HEK293 (cell line): Measurements from ENCODE around the gene CLASRP.

Source experiments
- CTCF ChIP-seq: fragments of 450-650 bp; formaldehyde crosslinking; IDR thresholded peaks from 2 replicates; pipeline ENCODE4 v1.5.1; 2016; ENCODE audit warnings: missing biosample characterization, missing genetic modification characterization
- EGR2 ChIP-seq: fragments of 450-650 bp; formaldehyde crosslinking; IDR thresholded peaks from 2 replicates; pipeline ENCODE4 v1.5.1; 2016; ENCODE audit warnings: low read depth, missing biosample characterization, missing genetic modification characterization
- ELK4 ChIP-seq: IDR thresholded peaks from 2 replicates; pipeline ENCODE4 v1.6.1; 2011; ENCODE audit warnings: mild to moderate bottlenecking, low read depth, low read length, borderline replicate concordance
- FEZF1 ChIP-seq: fragments of 450-650 bp; formaldehyde crosslinking; IDR thresholded peaks from 2 replicates; pipeline ENCODE4 v1.5.1; 2016; ENCODE audit warnings: missing biosample characterization, missing genetic modification characterization
- GLIS2 ChIP-seq: fragments of 450-650 bp; formaldehyde crosslinking; IDR thresholded peaks from 2 replicates; pipeline ENCODE4 v1.5.1; 2016; ENCODE audit warnings: missing biosample characterization, missing genetic modification characterization
- HOXC10 ChIP-seq: sonication (generic); formaldehyde crosslinking; IDR thresholded peaks from 2 replicates; pipeline ENCODE4 v1.8.1; 2023; ENCODE audit warnings: mild to moderate bottlenecking, missing genetic modification reagents
- MYNN ChIP-seq: fragments of 450-650 bp; formaldehyde crosslinking; IDR thresholded peaks from 2 replicates; pipeline ENCODE4 v1.5.1; 2016; ENCODE audit warnings: missing biosample characterization, missing genetic modification characterization, borderline replicate concordance
- OVOL3 ChIP-seq: fragments of 450-650 bp; formaldehyde crosslinking; IDR thresholded peaks from 2 replicates; pipeline ENCODE4 v1.5.1; 2016; ENCODE audit warnings: missing biosample characterization, missing genetic modification characterization
- REPIN1 ChIP-seq: fragments of 450-650 bp; formaldehyde crosslinking; IDR thresholded peaks from 2 replicates; pipeline ENCODE4 v1.5.1; 2017; ENCODE audit warnings: missing biosample characterization, missing genetic modification characterization, low read depth
- SCRT1 ChIP-seq: fragments of 450-650 bp; formaldehyde crosslinking; IDR thresholded peaks from 2 replicates; pipeline ENCODE4 v1.5.1; 2016; ENCODE audit warnings: missing biosample characterization, missing genetic modification characterization, borderline replicate concordance
- TCF7L2 ChIP-seq: IDR thresholded peaks from 2 replicates; pipeline ENCODE4 v1.6.1; 2011; ENCODE audit warnings: low read depth, mild to moderate bottlenecking, inconsistent platforms, low read length, moderate library complexity, borderline replicate concordance
- ZBTB1 ChIP-seq: fragments of 450-650 bp; formaldehyde crosslinking; IDR thresholded peaks from 2 replicates; pipeline ENCODE4 v1.5.1; 2016; ENCODE audit warnings: missing biosample characterization, missing genetic modification characterization
- ZBTB8A ChIP-seq: fragments of 450-650 bp; formaldehyde crosslinking; IDR thresholded peaks from 2 replicates; pipeline ENCODE4 v1.5.1; 2016; ENCODE audit warnings: missing biosample characterization, missing genetic modification characterization
- ZFP3 ChIP-seq: fragments of 450-650 bp; formaldehyde crosslinking; IDR thresholded peaks from 2 replicates; pipeline ENCODE4 v1.5.1; 2016; ENCODE audit warnings: low read depth, missing biosample characterization, missing genetic modification characterization
- ZNF146 ChIP-seq: fragments of 450-650 bp; formaldehyde crosslinking; IDR thresholded peaks from 2 replicates; pipeline ENCODE4 v1.5.1; 2016; ENCODE audit warnings: missing biosample characterization, missing genetic modification characterization
- ZNF157 ChIP-seq: fragments of 450-650 bp; formaldehyde crosslinking; IDR thresholded peaks from 2 replicates; pipeline ENCODE4 v1.5.1; 2016; ENCODE audit warnings: missing biosample characterization, missing genetic modification characterization
- ZNF169 ChIP-seq: fragments of 450-650 bp; formaldehyde crosslinking; IDR thresholded peaks from 2 replicates; pipeline ENCODE4 v1.5.1; 2016; ENCODE audit warnings: missing biosample characterization, missing genetic modification characterization
- ZNF2 ChIP-seq: fragments of 450-650 bp; formaldehyde crosslinking; IDR thresholded peaks from 2 replicates; pipeline ENCODE4 v1.5.1; 2016; ENCODE audit warnings: missing biosample characterization, missing genetic modification characterization
- ZNF221 ChIP-seq: fragments of 450-650 bp; formaldehyde crosslinking; IDR thresholded peaks from 2 replicates; pipeline ENCODE4 v1.5.1; 2017; ENCODE audit warnings: missing biosample characterization, missing genetic modification characterization, borderline replicate concordance
- ZNF26 ChIP-seq: fragments of 450-650 bp; formaldehyde crosslinking; IDR thresholded peaks from 2 replicates; pipeline ENCODE4 v1.5.1; 2016; ENCODE audit warnings: missing biosample characterization, missing genetic modification characterization
- ZNF302 ChIP-seq: fragments of 450-650 bp; formaldehyde crosslinking; IDR thresholded peaks from 2 replicates; pipeline ENCODE4 v1.5.1; 2016; ENCODE audit warnings: missing biosample characterization, missing genetic modification characterization, low read depth
- ZNF335 ChIP-seq: fragments of 450-650 bp; formaldehyde crosslinking; conservative IDR thresholded peaks from 2 replicates; pipeline ENCODE4 v1.5.1; 2016; ENCODE audit warnings: missing biosample characterization, missing genetic modification characterization
- ZNF366 ChIP-seq: fragments of 450-650 bp; formaldehyde crosslinking; conservative IDR thresholded peaks from 2 replicates; pipeline ENCODE4 v1.5.1; 2016; ENCODE audit warnings: missing biosample characterization, missing genetic modification characterization
- ZNF37A ChIP-seq: fragments of 450-650 bp; IDR thresholded peaks from 2 replicates; pipeline ENCODE4 v1.5.1; 2018; ENCODE audit warnings: missing biosample characterization, missing genetic modification characterization
- ZNF426 ChIP-seq: fragments of 450-650 bp; formaldehyde crosslinking; IDR thresholded peaks from 2 replicates; pipeline ENCODE4 v1.5.1; 2017; ENCODE audit warnings: missing biosample characterization, missing genetic modification characterization, mild to moderate bottlenecking, inconsistent platforms, moderate library complexity
- ZNF473 ChIP-seq: fragments of 450-650 bp; formaldehyde crosslinking; IDR thresholded peaks from 2 replicates; pipeline ENCODE4 v1.5.1; 2017; ENCODE audit warnings: missing biosample characterization, missing genetic modification characterization
- ZNF529 ChIP-seq: fragments of 450-650 bp; formaldehyde crosslinking; IDR thresholded peaks from 2 replicates; pipeline ENCODE4 v1.5.1; 2017; ENCODE audit warnings: missing genetic modification characterization, missing biosample characterization; ENCODE audit not compliant: insufficient replicate concordance
- ZNF530 ChIP-seq: fragments of 450-650 bp; formaldehyde crosslinking; IDR thresholded peaks from 2 replicates; pipeline ENCODE4 v1.5.1; 2016; ENCODE audit warnings: low read depth, missing biosample characterization, missing genetic modification characterization
- ZNF558 ChIP-seq: fragments of 450-650 bp; formaldehyde crosslinking; IDR thresholded peaks from 2 replicates; pipeline ENCODE4 v1.5.1; 2016; ENCODE audit warnings: missing biosample characterization, missing genetic modification characterization
- ZNF571 ChIP-seq: fragments of 450-650 bp; formaldehyde crosslinking; IDR thresholded peaks from 2 replicates; pipeline ENCODE4 v1.5.0; 2017; ENCODE audit warnings: missing biosample characterization, missing genetic modification characterization
- ZNF585B ChIP-seq: fragments of 450-650 bp; formaldehyde crosslinking; IDR thresholded peaks from 2 replicates; pipeline ENCODE4 v1.5.1; 2016; ENCODE audit warnings: missing biosample characterization, missing genetic modification characterization
- ZNF624 ChIP-seq: fragments of 450-650 bp; formaldehyde crosslinking; IDR thresholded peaks from 2 replicates; pipeline ENCODE4 v1.5.1; 2017; ENCODE audit warnings: missing biosample characterization, missing genetic modification characterization
- ZNF664 ChIP-seq: fragments of 450-650 bp; formaldehyde crosslinking; IDR thresholded peaks from 2 replicates; pipeline ENCODE4 v1.5.1; 2016; ENCODE audit warnings: missing biosample characterization, missing genetic modification characterization
- ZNF677 ChIP-seq: fragments of 450-650 bp; IDR thresholded peaks from 2 replicates; pipeline ENCODE4 v1.5.0; 2018; ENCODE audit warnings: missing biosample characterization, mild to moderate bottlenecking, missing genetic modification characterization, moderate library complexity
- ZNF701 ChIP-seq: fragments of 450-650 bp; formaldehyde crosslinking; IDR thresholded peaks from 2 replicates; pipeline ENCODE4 v1.5.1; 2016; ENCODE audit warnings: missing biosample characterization, missing genetic modification characterization
- ZNF747 ChIP-seq: fragments of 450-650 bp; formaldehyde crosslinking; IDR thresholded peaks from 2 replicates; pipeline ENCODE4 v1.5.1; 2016; ENCODE audit warnings: missing biosample characterization, missing genetic modification characterization
- ZNF791 ChIP-seq: fragments of 450-650 bp; formaldehyde crosslinking; IDR thresholded peaks from 2 replicates; pipeline ENCODE4 v1.5.1; 2016; ENCODE audit warnings: missing biosample characterization, missing genetic modification characterization
- ZSCAN4 ChIP-seq: fragments of 450-650 bp; formaldehyde crosslinking; IDR thresholded peaks from 2 replicates; pipeline ENCODE4 v1.5.1; 2017; ENCODE audit warnings: missing biosample characterization, missing genetic modification characterization

The CLASRP gene

DNA sequence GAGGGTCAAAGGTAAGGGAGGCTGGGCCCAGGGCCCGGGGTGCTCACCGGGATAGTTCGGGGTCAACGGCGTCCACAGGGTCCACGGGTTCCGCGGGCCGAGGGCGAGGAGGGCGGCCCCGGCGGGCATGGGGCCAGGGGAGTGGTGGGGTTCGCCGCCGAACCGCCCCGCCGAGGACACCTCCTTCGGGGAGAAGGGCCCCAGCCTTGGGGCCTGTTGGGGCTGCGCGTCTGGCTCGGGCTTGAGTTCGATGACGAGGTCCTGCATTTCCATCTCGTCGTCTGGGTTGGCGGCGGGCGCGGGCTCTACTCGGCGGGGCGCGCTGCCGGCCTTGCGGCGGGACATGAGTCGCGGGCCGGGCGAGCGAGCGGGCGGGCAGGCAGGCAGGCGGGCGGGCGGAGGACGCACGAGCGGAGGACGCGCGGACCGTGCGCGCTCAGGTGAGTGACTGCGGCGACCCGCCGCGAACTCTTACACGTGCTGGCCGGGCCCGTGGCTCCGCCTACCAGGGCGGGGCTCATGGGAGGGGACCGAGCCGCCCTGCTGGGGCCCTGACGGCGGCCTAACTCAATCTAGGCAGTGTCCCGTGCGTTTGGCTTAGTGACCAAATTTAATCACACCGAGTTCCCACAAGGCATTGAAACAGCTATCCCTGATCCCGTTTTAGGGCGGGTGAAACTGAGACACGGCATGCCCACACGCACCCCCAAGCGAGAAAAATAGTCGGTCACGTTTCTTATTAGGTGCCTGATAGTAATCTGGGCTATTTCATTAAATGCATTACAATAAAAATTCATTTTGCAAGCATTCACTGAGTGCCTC lies 37.4 kb downstream of the CLASRP start, which contains the start of gene ZNF296 (continued):
- TF ChIP-seq CTCF (tag by site-specific recombination) (no peak), REPIN1 (tag by site-specific recombination) (no peak), ZNF146 (tag by site-specific recombination) (no peak), ZNF335 (tag by site-specific recombination) (peak; percentile 96), HOXC10 (no peak), EGR2 (tag by site-specific recombination) (no peak), ZNF157 (no peak), ZNF366 (tag by site-specific recombination) (no peak), ZNF747 (tag by site-specific recombination) (no peak), FEZF1 (tag by site-specific recombination) (no peak), ZNF473 (tag by site-specific recombination) (no peak), ZBTB8A (tag by site-specific recombination) (peak; percentile 23), TCF7L2 (no peak), ZSCAN4 (tag by site-specific recombination) (no peak), ZBTB1 (tag by site-specific recombination) (no peak), ZNF221 (tag by site-specific recombination) (no peak), ZNF302 (tag by site-specific recombination) (no peak), ZNF791 (tag by site-specific recombination) (no peak), OVOL3 (tag by site-specific recombination) (no peak), ZNF2 (tag by site-specific recombination) (no peak), ZNF529 (tag by site-specific recombination) (no peak), ZNF677 (tag by site-specific recombination) (no peak), ELK4 (no peak), ZNF426 (no peak), ZNF169 (tag by site-specific recombination) (no peak), ZNF571 (no peak), ZNF664 (tag by site-specific recombination) (peak; percentile 90), ZNF624 (tag by site-specific recombination) (no peak), ZNF585B (no peak), SCRT1 (no peak), ZFP3 (tag by site-specific recombination) (peak; percentile 71), MYNN (no peak), ZNF701 (tag by site-specific recombination) (no peak), ZNF530 (tag by site-specific recombination) (no peak), GLIS2 (tag by site-specific recombination) (peak; percentile 50), ZNF37A (no peak), ZNF558 (tag by site-specific recombination) (no peak), ZNF26 (tag by site-specific recombination) (no peak)
